Activated CD4-positive, alpha-beta T cell treated with anti-CD3 and anti-CD28 coated beads for 36 hours (primary cell): ENCODE data around the gene PRKCZ. TPM values are rescaled to one million over a fixed set of nuclear protein-coding genes. Genes with fewer than 3 reads are reported as not detected.
A peak's percentile ranks its signal among the peaks of the same experiment; 100 is the strongest.

Experiments
- ATAC-seq: fragments of 200-7000 bp; cut with Tn5 transposase; one replicate; pipeline ENCODE4 v1.10.0; 2021; ENCODE audit warnings: mild to moderate bottlenecking, moderate library complexity
- CTCF ChIA-PET: fragments of 350-600 bp; sonication (Branson Sonifier 250); formaldehyde crosslinking; loops from one replicate; lab custom pipeline; 2021; ENCODE audit warnings: antibody characterized with exemption; lab: Charles Lee
- POLR2A ChIA-PET: fragments of 350-600 bp; sonication (Branson Sonifier 250); formaldehyde crosslinking; loops from one replicate; lab custom pipeline; 2021; ENCODE audit warnings: antibody characterized with exemption, inconsistent platforms; lab: Charles Lee
- DNase-seq: peaks from one replicate; pipeline ENCODE4 v3.0.0-alpha.2; 2020
- H3K27ac Mint-ChIP-seq: one replicate; pipeline ENCODE4 v1.8.0; 2021; ENCODE audit warnings: mixed read lengths
- H3K27me3 Mint-ChIP-seq: one replicate; pipeline ENCODE4 v1.8.0; 2021; ENCODE audit warnings: mixed read lengths
- H3K36me3 Mint-ChIP-seq: one replicate; pipeline ENCODE4 v1.8.0; 2021; ENCODE audit warnings: low read depth, mixed read lengths
- H3K4me1 Mint-ChIP-seq: one replicate; pipeline ENCODE4 v1.8.0; 2021; ENCODE audit warnings: mixed read lengths
- H3K4me3 Mint-ChIP-seq: one replicate; pipeline ENCODE4 v1.8.0; 2021; ENCODE audit warnings: mild to moderate bottlenecking, moderate library complexity, mixed read lengths
- H3K9me3 Mint-ChIP-seq: one replicate; pipeline ENCODE4 v1.8.0; 2021; ENCODE audit warnings: low read depth, mixed read lengths
- intact Hi-C, 2 experiments: fragments of 100-400 bp; cut with DNase I in 1 of 2; cut with micrococcal nuclease in 1 of 2; formaldehyde crosslinking; loops; one replicate each; pipeline versions ENCODE4 v1.14.2 to v1.15.1; 2022 to 2024; cut with DNase I, micrococcal nuclease
- total RNA-seq, 2 experiments: library from RNA; stranded (reverse); gene quantifications; one replicate each; pipeline ENCODE4 v1.2.3, GENCODE V29; 2021

Gene PRKCZ
- total RNA-seq, 2 experiments from 2014 or later = 9.8 to 10.9 TPM

DNA sequence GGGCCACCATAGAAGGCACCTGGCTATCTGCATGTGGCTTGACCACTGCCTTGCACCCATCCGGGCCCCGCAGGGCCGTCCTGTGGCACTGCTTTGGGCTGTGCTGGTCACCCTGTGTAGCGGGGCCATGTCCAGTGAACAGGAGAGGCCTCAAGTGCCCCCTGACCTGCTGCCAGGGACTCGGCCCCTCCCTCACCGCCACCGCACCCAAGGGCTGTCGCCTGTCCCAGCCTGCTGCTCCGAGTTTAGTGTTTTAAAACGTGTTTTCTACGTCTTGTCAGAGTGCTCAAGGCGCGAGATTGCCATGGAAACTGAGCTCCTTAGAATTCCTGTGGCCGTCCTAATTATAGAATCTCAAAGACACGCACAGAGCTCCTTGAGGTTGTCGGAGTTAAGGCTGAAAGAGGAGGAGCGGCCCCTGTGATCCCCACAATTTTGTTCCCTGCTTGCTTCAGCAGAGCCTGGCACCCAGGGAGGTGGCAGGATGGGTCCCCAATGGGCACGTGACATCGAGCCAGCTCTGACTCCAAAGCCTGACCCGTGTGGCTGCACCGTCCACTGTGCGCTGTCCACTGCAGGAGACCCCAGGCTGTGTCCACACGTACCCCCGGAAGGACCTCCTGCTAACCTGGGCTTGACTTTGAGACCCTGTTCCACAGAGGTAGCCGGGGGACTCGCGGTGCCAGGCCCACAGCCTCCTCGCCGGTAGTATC, 78.1 kb downstream of the PRKCZ start:
- H3K4me3 Mint-ChIP-seq = no peak overlapping the region
- intact Hi-C loops = no loop called here
- H3K36me3 Mint-ChIP-seq = no peaks in the 10 kb centered on the region
- H3K4me1 Mint-ChIP-seq = peaks cover 15% of the 10 kb centered on the region
- ATAC-seq (no peak), DNase-seq (no peak)
- no peaks in the 10 kb centered on the region for H3K9me3 Mint-ChIP-seq
- ChIA-PET POLR2A (no interaction called here), CTCF (interaction anchor here (0.6 to 2.7 kb wide), 3 partner anchors 11 to 272 kb away, joined by 3 to 7 read pairs (median 3); no protein-coding TSS in a partner anchor)
- H3K27me3 Mint-ChIP-seq = no peaks in the 10 kb centered on the region
- no peak overlapping the region for H3K27ac Mint-ChIP-seq

GRCh38 chr1:2129256-2129943, 79.2 kb downstream of the PRKCZ start:
- CTCF ChIA-PET = no interaction called here
- no peaks in the 10 kb centered on the region for H3K27me3 Mint-ChIP-seq
- intact Hi-C loops = no loop called here
- ATAC-seq = no peak
- POLR2A ChIA-PET = no interaction called here
- no peak overlapping the region for H3K4me3 Mint-ChIP-seq
- H3K9me3 Mint-ChIP-seq = no peaks in the 10 kb centered on the region
- H3K27ac Mint-ChIP-seq = no peak overlapping the region
- no peaks in the 10 kb centered on the region for H3K36me3 Mint-ChIP-seq
- H3K4me1 Mint-ChIP-seq = peaks cover 15% of the 10 kb centered on the region
- no peak for DNase-seq

GRCh38 chr1:2130156-2130555, 79.9 kb downstream of the PRKCZ start:
- DNase-seq (peak; percentile 3), ATAC-seq (no peak)
- CTCF ChIA-PET = interaction anchor here (1.1 kb wide), 1 partner anchor 44 kb away, joined by 3 read pairs; no protein-coding TSS in a partner anchor
- POLR2A ChIA-PET = no interaction called here
- no peaks in the 10 kb centered on the region for H3K36me3 Mint-ChIP-seq
- no peaks in the 10 kb centered on the region for H3K9me3 Mint-ChIP-seq
- no peak overlapping the region for H3K4me3 Mint-ChIP-seq
- peaks cover 15% of the 10 kb centered on the region for H3K4me1 Mint-ChIP-seq
- H3K27ac Mint-ChIP-seq = no peak overlapping the region
- intact Hi-C loops = no loop called here
- H3K27me3 Mint-ChIP-seq = no peaks in the 10 kb centered on the region

GRCh38 chr1:2130871-2131289, 80.7 kb downstream of the PRKCZ start:
- Mint-ChIP-seq H3K4me1 (peaks cover 20% of the 10 kb centered on the region), H3K4me3 (no peak overlapping the region), H3K36me3 (no peaks in the 10 kb centered on the region), H3K9me3 (no peaks in the 10 kb centered on the region), H3K27ac (no peak overlapping the region), H3K27me3 (no peaks in the 10 kb centered on the region)
- ChIA-PET POLR2A (no interaction called here), CTCF (interaction anchor here (1.1 kb wide), 1 partner anchor 44 kb away, joined by 3 read pairs; no protein-coding TSS in a partner anchor)
- ATAC-seq = no peak
- peak; percentile 3 for DNase-seq
- intact Hi-C loops = no loop called here

DNA sequence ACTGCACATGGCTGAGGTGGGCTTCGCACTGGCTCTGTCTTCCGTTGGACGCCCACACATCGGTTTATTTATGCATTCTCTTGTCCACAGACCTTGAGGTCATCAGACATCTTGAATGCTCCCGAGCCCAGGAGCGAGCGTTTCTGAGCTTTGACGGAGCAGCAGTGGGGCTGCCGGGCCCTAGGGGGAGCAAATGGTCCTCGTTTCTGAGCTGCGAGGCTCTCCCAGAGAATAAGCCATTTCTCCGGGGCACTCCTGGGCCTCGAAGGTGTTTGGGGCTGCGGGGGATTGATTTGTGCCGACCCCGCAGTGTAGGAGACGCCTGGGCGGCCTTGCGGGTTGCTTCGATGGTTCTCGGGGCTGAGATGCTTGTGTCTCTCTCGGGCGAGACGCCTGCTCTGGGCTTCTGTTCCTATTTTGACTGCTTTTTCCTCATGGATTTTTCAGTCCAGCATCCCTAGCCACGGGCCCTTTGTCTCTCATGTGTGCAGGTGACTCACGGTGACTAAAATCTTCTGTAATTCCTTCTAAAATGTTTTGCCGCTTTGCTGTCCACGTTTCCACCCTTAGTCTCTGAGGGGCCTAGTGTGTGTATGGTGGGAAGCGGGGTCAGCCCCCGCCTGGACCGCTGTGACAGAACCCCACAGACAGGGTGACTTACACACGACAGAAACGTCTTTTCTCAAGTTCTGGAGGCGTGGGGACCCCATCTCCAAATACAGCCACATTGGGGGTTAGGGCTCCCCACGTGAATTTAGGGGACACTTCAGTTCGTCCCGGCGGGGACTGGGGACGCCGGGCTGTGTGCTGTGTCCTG, 82.2 kb downstream of the PRKCZ start:
- no peak for ATAC-seq

DNA sequence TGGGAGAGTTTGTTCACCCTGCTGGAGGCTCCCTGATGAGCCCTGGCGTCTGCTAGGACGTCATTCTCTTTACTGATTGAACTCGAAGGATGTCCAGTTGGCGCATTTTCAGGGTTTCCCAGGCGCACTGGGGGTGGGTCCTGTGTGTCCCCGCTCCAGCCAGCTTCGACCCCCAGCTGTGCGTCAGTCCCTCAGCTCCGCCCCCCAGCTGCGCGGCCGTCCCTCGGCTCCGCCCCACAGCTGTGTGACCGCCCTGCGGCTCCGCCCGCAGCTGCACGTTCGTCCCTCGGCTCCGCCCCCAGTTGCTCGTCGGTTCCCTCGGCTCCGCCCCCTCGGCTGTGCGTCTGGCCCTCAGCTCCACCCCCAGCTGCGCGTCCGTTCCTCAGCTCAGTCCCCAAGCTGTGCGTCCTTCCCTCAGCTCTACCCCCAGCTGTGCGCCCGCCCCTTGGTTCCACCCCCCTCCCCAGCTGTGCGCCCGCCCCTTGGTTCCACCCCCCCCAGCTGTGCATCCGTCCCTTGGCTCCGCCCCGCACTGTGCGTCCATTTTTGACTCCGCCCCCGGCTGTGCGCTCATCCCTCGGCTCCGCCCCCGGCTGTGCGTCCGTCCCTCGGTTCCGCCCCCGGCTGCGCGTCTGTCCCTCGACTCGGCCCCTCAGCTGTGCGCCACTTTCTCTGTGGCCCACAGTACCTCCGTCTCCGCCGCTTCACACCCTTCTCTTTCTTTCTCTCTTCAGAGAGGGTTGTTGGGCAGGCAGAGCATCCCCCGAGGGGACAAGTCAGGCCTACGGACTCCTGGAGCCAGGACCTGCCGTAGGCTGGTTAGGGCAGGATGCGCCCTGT, 83.0 kb downstream of the PRKCZ start:
- ATAC-seq (peak; percentile 94), DNase-seq (peak; percentile 99)
- H3K9me3 Mint-ChIP-seq = no peaks in the 10 kb centered on the region
- POLR2A ChIA-PET = interaction anchor here (0.7 to 1.1 kb wide), 2 partner anchors 41 to 224 kb away, joined by 3 read pairs; no protein-coding TSS in a partner anchor
- H3K27me3 Mint-ChIP-seq = no peaks in the 10 kb centered on the region
- peaks cover 14% of the 10 kb centered on the region for H3K4me1 Mint-ChIP-seq
- peak overlapping the region; percentile 68 for H3K4me3 Mint-ChIP-seq
- peak overlapping the region; percentile 82 for H3K27ac Mint-ChIP-seq
- intact Hi-C loops = loop anchor here (1.0 to 2.0 kb wide), 18 partner anchors 13 to 809 kb away; partner anchors contain the start of genes TMEM52 (in 2 of the 2), CPTP (in 1 of the 2), FAAP20 (in 1 of the 2) and INTS11 (in 1 of the 2)
- CTCF ChIA-PET = interaction anchor here (0.5 to 1.2 kb wide), 11 partner anchors 24 to 414 kb away, joined by 3 to 6 read pairs (median 3); partner anchors contain the start of genes FAAP20, MORN1 and RER1
- no peaks in the 10 kb centered on the region for H3K36me3 Mint-ChIP-seq

More for the DNA sequence above, 82.2 kb downstream of the PRKCZ start:
- H3K27ac Mint-ChIP-seq = peak overlapping the region; percentile 82
- peaks cover 14% of the 10 kb centered on the region for H3K4me1 Mint-ChIP-seq
- POLR2A ChIA-PET = interaction anchor here (0.7 to 1.1 kb wide), 2 partner anchors 42 to 224 kb away, joined by 3 read pairs; no protein-coding TSS in a partner anchor
- H3K4me3 Mint-ChIP-seq = peak overlapping the region; percentile 68
- CTCF ChIA-PET = interaction anchor here (0.6 to 1.1 kb wide), 6 partner anchors 42 to 259 kb away, joined by 3 to 8 read pairs (median 4); partner anchors contain the start of genes FAAP20, MORN1 and RER1
- DNase-seq = peak; percentile 58
- H3K27me3 Mint-ChIP-seq = no peaks in the 10 kb centered on the region
- H3K9me3 Mint-ChIP-seq = no peaks in the 10 kb centered on the region
- intact Hi-C loops = loop anchor here (1.0 to 2.0 kb wide), 19 partner anchors 14 to 808 kb away; partner anchors contain the start of genes TMEM52 (in 2 of the 2), CPTP (in 1 of the 2), FAAP20 (in 1 of the 2) and INTS11 (in 1 of the 2)
- H3K36me3 Mint-ChIP-seq = no peaks in the 10 kb centered on the region

GRCh38 chr1:2133879-2134215, 83.6 kb downstream of the PRKCZ start:
- H3K27ac Mint-ChIP-seq = no peak overlapping the region
- intact Hi-C loops = loop anchor here (1.0 to 2.0 kb wide), 18 partner anchors 12 to 810 kb away; partner anchors contain the start of genes TMEM52 (in 2 of the 2), CPTP (in 1 of the 2), FAAP20 (in 1 of the 2) and INTS11 (in 1 of the 2)
- no peaks in the 10 kb centered on the region for H3K27me3 Mint-ChIP-seq
- H3K9me3 Mint-ChIP-seq = no peaks in the 10 kb centered on the region
- H3K4me3 Mint-ChIP-seq = peak overlapping the region; percentile 68
- no peak for ATAC-seq
- ChIA-PET POLR2A (interaction anchor here (1.1 kb wide), 1 partner anchor 41 kb away, joined by 3 read pairs; no protein-coding TSS in a partner anchor), CTCF (interaction anchor here (0.7 to 1.2 kb wide), 6 partner anchors 41 to 414 kb away, joined by 3 to 4 read pairs (median 3); no protein-coding TSS in a partner anchor)
- peaks cover 14% of the 10 kb centered on the region for H3K4me1 Mint-ChIP-seq
- no peak for DNase-seq
- no peaks in the 10 kb centered on the region for H3K36me3 Mint-ChIP-seq

DNA sequence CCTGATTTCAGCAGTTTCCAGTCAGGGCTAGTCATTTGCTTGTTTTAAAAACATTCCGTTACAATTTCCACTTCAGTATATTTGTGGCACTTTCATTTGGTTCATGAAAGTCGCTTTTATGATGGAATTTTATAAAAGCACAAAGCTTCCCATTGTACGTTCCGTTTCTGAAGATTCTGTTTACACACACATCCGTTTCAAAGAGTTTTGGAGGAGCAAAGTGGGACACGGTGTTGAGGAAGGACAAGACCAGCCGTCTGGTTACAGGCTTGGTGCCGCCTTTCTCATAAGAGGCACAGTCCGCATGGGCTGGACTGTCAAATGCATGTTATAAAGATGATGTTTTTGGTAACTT, 84.0 kb downstream of the PRKCZ start:
- Mint-ChIP-seq H3K27me3 (no peaks in the 10 kb centered on the region), H3K27ac (no peak overlapping the region), H3K4me3 (no peak overlapping the region), H3K4me1 (peaks cover 14% of the 10 kb centered on the region), H3K36me3 (no peaks in the 10 kb centered on the region), H3K9me3 (no peaks in the 10 kb centered on the region)
- no peak for ATAC-seq
- intact Hi-C loops = no loop called here
- ChIA-PET CTCF (no interaction called here), POLR2A (no interaction called here)
- no peak for DNase-seq

GRCh38 chr1:2134621-2135307, 84.6 kb downstream of the PRKCZ start:
- H3K27me3 Mint-ChIP-seq = no peaks in the 10 kb centered on the region
- ATAC-seq (no peak), DNase-seq (no peak)
- intact Hi-C loops = no loop called here
- H3K4me1 Mint-ChIP-seq = peaks cover 17% of the 10 kb centered on the region
- ChIA-PET POLR2A (no interaction called here), CTCF (interaction anchor here (1.1 kb wide), 1 partner anchor 1485 kb away, joined by 3 read pairs; no protein-coding TSS in a partner anchor)
- H3K9me3 Mint-ChIP-seq = no peaks in the 10 kb centered on the region
- no peak overlapping the region for H3K27ac Mint-ChIP-seq
- H3K36me3 Mint-ChIP-seq = no peaks in the 10 kb centered on the region
- H3K4me3 Mint-ChIP-seq = no peak overlapping the region
